Esophagus muscularis mucosa (tissue), 4 donors: Measurements from ENCODE around the gene LONP1. TPM values are rescaled to one million over a fixed set of nuclear protein-coding genes. Genes with fewer than 3 reads are reported as not detected.

ENCODE experiments used
- DNase-seq: peaks from one replicate; pipeline ENCODE4 v3.0.0-alpha.2; 2017; ENCODE audit errors: extremely low spot score
- H3K27ac ChIP-seq, 4 donors: fragments of 200-600 bp; sonication (generic); replicated peaks in 1 of 4; 1 replicate in 3 of 4; 2 replicates in 1 of 4; pipeline ENCODE4 v1.5.1; 2016 to 2019; ENCODE audit warnings: mild to moderate bottlenecking in 1 of 4
- H3K27me3 ChIP-seq, 4 donors: fragments of 200-600 bp; sonication (generic); one replicate each; pipeline versions ENCODE4 v1.5.1 to v1.6.0; 2016 to 2019
- H3K36me3 ChIP-seq, 4 donors: fragments of 200-600 bp; sonication (generic); one replicate each; pipeline ENCODE4 v1.5.1; 2016 to 2019
- H3K4me1 ChIP-seq, 4 donors: fragments of 200-600 bp; sonication (generic); one replicate each; pipeline ENCODE4 v1.5.1; 2016 to 2019
- H3K4me3 ChIP-seq, 4 donors: fragments of 200-600 bp; sonication (generic); 1 replicate in 2 of 4; 2 replicates in 2 of 4; pipeline ENCODE4 v1.5.1; 2016 to 2019; ENCODE audit warnings: mild to moderate bottlenecking in 4 of 4, moderate library complexity in 1 of 4
- H3K9me3 ChIP-seq, 4 donors: fragments of 200-600 bp; sonication (generic); 1 replicate in 3 of 4; 2 replicates in 1 of 4; pipeline ENCODE4 v1.5.1; 2016 to 2019
- CTCF ChIP-seq, 3 experiments: fragments of 200-600 bp in 2 of 3; fragments of 450-650 bp in 1 of 3; sonication (generic) in 2 of 3; IDR thresholded peaks; one replicate each; pipeline ENCODE4 v1.5.1; 2017 to 2019; ENCODE audit warnings: antibody characterized with exemption in 3 of 3, mild to moderate bottlenecking in 2 of 3, moderate library complexity in 1 of 3
- EP300 ChIP-seq: sonication (generic); formaldehyde crosslinking; IDR thresholded peaks from one replicate; pipeline ENCODE4 v1.6.1; 2017; ENCODE audit warnings: antibody characterized with exemption
- POLR2A ChIP-seq: fragments of 450-650 bp; IDR thresholded peaks from one replicate; pipeline ENCODE4 v1.6.1; 2017; ENCODE audit warnings: antibody characterized with exemption, moderate library complexity, mild to moderate bottlenecking, low read depth
- POLR2AphosphoS5 ChIP-seq, 2 donors: sonication (generic); formaldehyde crosslinking; IDR thresholded peaks; one replicate each; pipeline ENCODE4 v1.6.1; 2017; ENCODE audit warnings: antibody characterized with exemption in 2 of 2
- WGBS: methylation state at CpG from one replicate; pipeline ENCODE4 v1.1.5; 2018; 5-methylcytosine and 5-hydroxymethylcytosine counted together
- intact Hi-C: fragments of 100-400 bp; cut with DNase I; formaldehyde crosslinking; loops from one replicate; pipeline ENCODE4 v1.15.1; 2023
- total RNA-seq, 4 donors: library from RNA; depleted of rRNA; stranded (reverse); fragments of >200 nt; gene quantifications; one replicate each; pipeline versions ENCODE4 v1.1.0 to v1.2.1, GENCODE V29; 2016

Gene LONP1
- total RNA-seq, 4 donors from 2014 or later: 49.0 to 70.4 (median 54.3) TPM

- Histone ChIP-seq H3K27ac (no peak overlapping the region), H3K4me3 (no peak overlapping the region), H3K36me3 (peaks cover 75 to 91% (median 90%) of the 10 kb centered on the region in 4 donors), H3K4me1 (no peaks in the 10 kb centered on the region), H3K27me3 (no peaks in the 10 kb centered on the region), H3K9me3 (no peaks in the 10 kb centered on the region)
- no peak for DNase-seq
- intact Hi-C loops: no loop called here
- TF ChIP-seq POLR2AphosphoS5 (IDR thresholded peaks at IDR 0.05): no peak
- TF ChIP-seq EP300: no peak
- TF ChIP-seq CTCF (IDR thresholded peaks at IDR 0.05): no peak
- no peak for TF ChIP-seq POLR2A
- 89% methylated on average over 11 of the region's 26 CpGs for WGBS
These were observed 52.9 kb downstream of the LONP1 start for GRCh38 chr19:5666921-5667610.

GRCh38 chr19:5665781-5666513 is 54.0 kb downstream of the LONP1 start:
- WGBS: 74% methylated on average over 10 of the region's 10 CpGs
- no peaks in the 10 kb centered on the region for H3K4me1 ChIP-seq
- no peak overlapping the region for H3K27ac ChIP-seq
- no peak overlapping the region for H3K4me3 ChIP-seq
- no peaks in the 10 kb centered on the region for H3K27me3 ChIP-seq
- H3K9me3 ChIP-seq: no peaks in the 10 kb centered on the region
- peaks cover 86 to 94% (median 93%) of the 10 kb centered on the region in 4 donors for H3K36me3 ChIP-seq
- intact Hi-C loops: no loop called here
- no peak for TF ChIP-seq POLR2AphosphoS5 (IDR thresholded peaks at IDR 0.05)
- no peak for TF ChIP-seq POLR2A
- TF ChIP-seq CTCF (IDR thresholded peaks at IDR 0.05): no peak
- no peak for TF ChIP-seq EP300
- DNase-seq: no peak

- no peaks in the 10 kb centered on the region for H3K27me3 ChIP-seq
- H3K9me3 ChIP-seq: no peaks in the 10 kb centered on the region
- intact Hi-C loops: no loop called here
- H3K36me3 ChIP-seq: peaks cover 95 to 100% (median 98%) of the 10 kb centered on the region in 4 donors
- no peak for TF ChIP-seq CTCF (IDR thresholded peaks at IDR 0.05)
- TF ChIP-seq POLR2AphosphoS5 (IDR thresholded peaks at IDR 0.05): no peak
- TF ChIP-seq EP300: no peak
- no peak for TF ChIP-seq POLR2A
- 93% methylated on average over 2 of the region's 2 CpGs for whole genome bisulfite sequencing
- H3K4me1 ChIP-seq: no peaks in the 10 kb centered on the region
- DNase-seq: no peak
- H3K4me3 ChIP-seq: no peak overlapping the region
- no peak overlapping the region for H3K27ac ChIP-seq
These were observed 55.4 kb downstream of the LONP1 start for GRCh38 chr19:5664515-5664914.

- Histone ChIP-seq H3K27me3 (no peaks in the 10 kb centered on the region), H3K4me3 (no peak overlapping the region), H3K9me3 (no peaks in the 10 kb centered on the region), H3K27ac (no peak overlapping the region), H3K36me3 (peaks cover 95 to 100% (median 98%) of the 10 kb centered on the region in 4 donors), H3K4me1 (no peaks in the 10 kb centered on the region)
- DNase-seq: no peak
- TF ChIP-seq POLR2AphosphoS5 (IDR thresholded peaks at IDR 0.05): no peak
- TF ChIP-seq CTCF (IDR thresholded peaks at IDR 0.05): no peak
- no peak for TF ChIP-seq POLR2A
- no peak for TF ChIP-seq EP300
- intact Hi-C loops: no loop called here
- 96% methylated on average over 12 of the region's 17 CpGs for WGBS
These were observed 56.0 kb downstream of the LONP1 start for GRCh38 chr19:5663904-5664303.
